Ishikawa (cell line): ENCODE results near the gene SPECC1.

Source experiments
- CEBPB ChIP-seq: IDR thresholded peaks from 2 replicates; pipeline ENCODE4 v1.6.1; 2012
- CREB1 ChIP-seq: IDR thresholded peaks from 2 replicates; pipeline ENCODE4 v1.6.1; 2012; ENCODE audit warnings: low read depth
- EGR1 ChIP-seq: IDR thresholded peaks from 2 replicates; pipeline ENCODE4 v1.6.1; 2012
- EP300 ChIP-seq: IDR thresholded peaks from 2 replicates; pipeline ENCODE4 v1.6.1; 2012; ENCODE audit warnings: borderline replicate concordance
- FOXM1 ChIP-seq: IDR thresholded peaks from 2 replicates; pipeline ENCODE4 v1.6.1; 2012; ENCODE audit warnings: low read depth, borderline replicate concordance
- NFIC ChIP-seq: IDR thresholded peaks from 2 replicates; pipeline ENCODE4 v1.6.1; 2012
- RAD21 ChIP-seq: IDR thresholded peaks from 2 replicates; pipeline ENCODE4 v1.6.1; 2012; ENCODE audit warnings: low read depth
- TAF1 ChIP-seq: IDR thresholded peaks from 2 replicates; pipeline ENCODE4 v1.6.1; 2012; ENCODE audit warnings: low read depth, mild to moderate bottlenecking
- TCF12 ChIP-seq: IDR thresholded peaks from 2 replicates; pipeline ENCODE4 v1.6.1; 2012; ENCODE audit warnings: low read depth
- TEAD4 ChIP-seq: IDR thresholded peaks from 2 replicates; pipeline ENCODE4 v1.6.1; 2012
- YY1 ChIP-seq: IDR thresholded peaks from 2 replicates; pipeline ENCODE4 v1.6.1; 2012; ENCODE audit warnings: low read depth
- ZBTB7A ChIP-seq: IDR thresholded peaks from 2 replicates; pipeline ENCODE4 v1.6.1; 2012; ENCODE audit warnings: low read depth
- TF ChIP-seq, protein P1 (sequence below): IDR thresholded peaks from 2 replicates; pipeline ENCODE4 v1.6.1; 2012
- TF ChIP-seq, protein P2 (sequence below): IDR thresholded peaks from 2 replicates; pipeline ENCODE4 v1.6.1; 2012
- TF ChIP-seq, protein P3 (sequence below): IDR thresholded peaks from 2 replicates; pipeline ENCODE4 v1.6.1; 2012; ENCODE audit warnings: low read depth, mild to moderate bottlenecking

The SPECC1 gene

DNA sequence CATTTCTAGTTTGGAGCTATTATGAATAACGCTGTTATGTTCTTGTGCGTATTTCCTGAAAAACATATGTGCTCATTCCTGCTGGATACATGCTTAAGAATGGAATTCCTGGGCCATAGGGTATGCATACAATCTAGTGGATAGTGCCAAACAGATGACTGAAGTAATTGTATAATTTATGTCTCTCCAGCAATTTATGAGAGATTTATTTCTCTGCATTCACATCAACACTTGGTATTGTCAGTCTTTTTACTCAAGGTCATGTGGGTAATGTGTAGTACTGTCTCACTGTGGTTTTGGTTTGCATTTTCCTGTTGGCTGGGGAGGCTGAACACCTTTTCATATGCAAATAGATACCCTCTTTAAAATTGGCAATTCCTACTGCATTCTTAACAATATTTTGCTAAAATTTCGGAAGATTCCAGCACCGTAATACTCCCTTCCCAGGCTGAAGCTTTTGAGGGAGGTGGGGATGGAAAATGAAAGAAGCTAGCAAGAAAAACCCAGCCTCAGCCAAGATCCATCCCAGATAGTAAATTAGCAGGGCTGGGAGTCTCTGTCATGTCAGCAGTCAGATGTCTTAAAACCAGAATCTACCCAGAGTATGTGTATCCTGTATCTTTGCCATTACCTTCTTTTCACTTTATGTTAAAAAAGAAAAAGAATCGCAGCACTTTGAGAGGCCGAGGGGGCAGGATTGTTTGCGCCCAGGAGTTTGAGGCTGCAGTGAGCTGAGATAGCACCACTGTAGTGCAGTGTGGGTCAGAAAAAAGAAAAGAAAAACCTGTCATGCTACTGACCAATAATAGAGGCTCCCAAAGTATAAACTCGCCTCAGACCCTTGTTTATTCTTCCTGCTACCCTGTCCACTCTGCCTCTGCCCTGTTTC lies 253.3 kb downstream of the SPECC1 start:
- TF ChIP-seq RAD21 = no peak

DNA sequence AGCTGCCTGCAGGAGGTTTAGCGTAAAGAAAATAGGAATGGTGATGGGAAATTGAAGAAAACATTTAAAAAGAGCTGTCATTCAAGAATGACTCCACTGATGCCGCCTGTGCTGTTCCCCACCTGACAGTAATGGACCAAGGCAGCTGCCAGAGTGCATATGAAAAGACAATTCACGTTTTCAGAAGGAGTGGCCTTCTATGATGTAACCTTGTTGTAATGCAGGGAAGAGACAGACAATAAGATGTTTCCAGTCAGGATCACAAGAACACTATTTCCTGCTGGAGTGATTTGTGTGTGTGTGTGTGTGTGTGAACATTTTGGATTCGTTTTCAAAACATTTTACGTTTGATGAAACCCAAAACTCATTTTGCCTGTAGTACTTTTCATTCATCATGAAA lies 254.4 kb downstream of the SPECC1 start:
- TF ChIP-seq EGR1 (no peak), TAF1 (no peak), RAD21 (no peak), YY1 (no peak), TEAD4 (no peak), ZBTB7A (no peak), EP300 (no peak), FOXM1 (no peak), CEBPB (no peak), NFIC (no peak), CREB1 (no peak), TCF12 (no peak)
- TF ChIP-seq, protein P1, sequence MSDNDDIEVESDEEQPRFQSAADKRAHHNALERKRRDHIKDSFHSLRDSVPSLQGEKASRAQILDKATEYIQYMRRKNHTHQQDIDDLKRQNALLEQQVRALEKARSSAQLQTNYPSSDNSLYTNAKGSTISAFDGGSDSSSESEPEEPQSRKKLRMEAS = no peak
- TF ChIP-seq, protein P2, sequence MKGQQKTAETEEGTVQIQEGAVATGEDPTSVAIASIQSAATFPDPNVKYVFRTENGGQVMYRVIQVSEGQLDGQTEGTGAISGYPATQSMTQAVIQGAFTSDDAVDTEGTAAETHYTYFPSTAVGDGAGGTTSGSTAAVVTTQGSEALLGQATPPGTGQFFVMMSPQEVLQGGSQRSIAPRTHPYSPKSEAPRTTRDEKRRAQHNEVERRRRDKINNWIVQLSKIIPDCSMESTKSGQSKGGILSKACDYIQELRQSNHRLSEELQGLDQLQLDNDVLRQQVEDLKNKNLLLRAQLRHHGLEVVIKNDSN = no peak
- TF ChIP-seq, protein P3, sequence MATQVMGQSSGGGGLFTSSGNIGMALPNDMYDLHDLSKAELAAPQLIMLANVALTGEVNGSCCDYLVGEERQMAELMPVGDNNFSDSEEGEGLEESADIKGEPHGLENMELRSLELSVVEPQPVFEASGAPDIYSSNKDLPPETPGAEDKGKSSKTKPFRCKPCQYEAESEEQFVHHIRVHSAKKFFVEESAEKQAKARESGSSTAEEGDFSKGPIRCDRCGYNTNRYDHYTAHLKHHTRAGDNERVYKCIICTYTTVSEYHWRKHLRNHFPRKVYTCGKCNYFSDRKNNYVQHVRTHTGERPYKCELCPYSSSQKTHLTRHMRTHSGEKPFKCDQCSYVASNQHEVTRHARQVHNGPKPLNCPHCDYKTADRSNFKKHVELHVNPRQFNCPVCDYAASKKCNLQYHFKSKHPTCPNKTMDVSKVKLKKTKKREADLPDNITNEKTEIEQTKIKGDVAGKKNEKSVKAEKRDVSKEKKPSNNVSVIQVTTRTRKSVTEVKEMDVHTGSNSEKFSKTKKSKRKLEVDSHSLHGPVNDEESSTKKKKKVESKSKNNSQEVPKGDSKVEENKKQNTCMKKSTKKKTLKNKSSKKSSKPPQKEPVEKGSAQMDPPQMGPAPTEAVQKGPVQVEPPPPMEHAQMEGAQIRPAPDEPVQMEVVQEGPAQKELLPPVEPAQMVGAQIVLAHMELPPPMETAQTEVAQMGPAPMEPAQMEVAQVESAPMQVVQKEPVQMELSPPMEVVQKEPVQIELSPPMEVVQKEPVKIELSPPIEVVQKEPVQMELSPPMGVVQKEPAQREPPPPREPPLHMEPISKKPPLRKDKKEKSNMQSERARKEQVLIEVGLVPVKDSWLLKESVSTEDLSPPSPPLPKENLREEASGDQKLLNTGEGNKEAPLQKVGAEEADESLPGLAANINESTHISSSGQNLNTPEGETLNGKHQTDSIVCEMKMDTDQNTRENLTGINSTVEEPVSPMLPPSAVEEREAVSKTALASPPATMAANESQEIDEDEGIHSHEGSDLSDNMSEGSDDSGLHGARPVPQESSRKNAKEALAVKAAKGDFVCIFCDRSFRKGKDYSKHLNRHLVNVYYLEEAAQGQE = no peak

DNA sequence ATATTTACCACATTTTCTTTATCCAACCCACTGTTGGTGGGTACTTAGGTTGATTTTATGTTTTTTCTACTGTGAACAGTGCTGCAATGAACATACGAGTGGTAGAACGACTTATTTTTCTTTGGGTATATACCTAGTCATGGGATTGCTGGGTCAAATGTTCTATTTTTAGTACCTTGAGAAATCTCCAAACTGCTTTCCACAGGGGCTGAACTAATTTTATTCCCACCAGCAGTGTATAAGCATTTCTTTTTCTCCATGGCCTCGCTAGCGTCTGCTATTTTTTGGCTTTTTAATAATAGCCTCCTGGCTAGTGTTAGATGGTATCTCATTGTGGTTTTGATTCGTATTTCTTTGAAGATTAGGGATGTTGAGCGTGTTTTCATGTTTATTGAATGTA lies 255.8 kb downstream of the SPECC1 start:
- no peak for TF ChIP-seq CEBPB
- TF ChIP-seq TCF12 = no peak
- no peak for TF ChIP-seq EGR1

DNA sequence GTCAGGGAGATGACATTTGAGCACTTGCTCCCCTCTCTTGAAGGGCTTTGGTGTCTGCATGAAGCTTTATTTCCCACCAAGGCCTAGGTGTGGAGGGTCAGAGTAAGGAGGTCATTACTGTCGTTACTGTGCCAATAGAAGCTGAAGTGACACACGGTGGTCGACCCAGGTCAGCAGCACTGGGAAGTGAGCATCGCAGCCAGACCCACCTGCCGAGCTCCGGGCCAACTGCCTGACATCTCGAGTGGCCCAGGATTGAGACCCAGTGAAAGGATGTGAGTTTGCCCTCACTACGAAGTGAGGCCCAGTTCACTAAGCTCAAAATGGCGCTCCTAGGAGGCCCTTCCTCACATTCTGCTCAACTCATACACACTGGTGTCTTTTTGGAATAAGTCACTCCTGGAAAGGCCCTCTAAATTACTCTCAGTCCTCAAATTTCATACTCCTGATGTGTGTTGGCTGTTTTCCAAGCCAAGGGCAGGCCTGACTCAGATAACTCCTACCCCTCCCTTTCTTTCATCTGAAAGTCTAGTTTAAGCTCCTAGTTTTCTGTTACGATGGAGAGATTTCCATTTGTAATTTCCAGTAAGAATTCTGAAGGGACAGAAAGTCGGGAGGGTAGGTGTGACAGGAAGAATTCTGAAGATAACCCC lies 257.8 kb downstream of the SPECC1 start:
- no peak for TF ChIP-seq ZBTB7A
- TF ChIP-seq NFIC = peak; percentile 58

DNA sequence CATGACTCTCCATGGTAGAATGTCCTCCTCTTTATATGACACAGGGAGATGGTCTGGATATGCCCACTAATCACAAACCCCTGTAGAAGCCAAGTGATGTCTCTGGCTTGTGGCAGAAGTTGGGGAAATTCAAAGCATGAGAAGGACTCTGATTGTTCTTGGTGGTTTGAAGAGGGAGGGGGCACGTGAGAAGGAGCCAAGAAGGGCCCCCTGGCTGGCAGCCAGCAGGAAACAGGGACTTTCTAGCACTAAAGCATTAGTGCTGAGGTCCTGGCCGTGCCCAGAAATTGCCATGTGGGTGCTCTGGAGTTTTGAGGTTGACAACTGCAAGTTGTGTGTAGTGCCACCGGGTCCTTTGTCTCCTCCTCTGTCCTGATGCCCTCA lies 258.3 kb downstream of the SPECC1 start:
- no peak for TF ChIP-seq EP300
- TF ChIP-seq EGR1 = no peak
- TF ChIP-seq, protein P3 = no peak

DNA sequence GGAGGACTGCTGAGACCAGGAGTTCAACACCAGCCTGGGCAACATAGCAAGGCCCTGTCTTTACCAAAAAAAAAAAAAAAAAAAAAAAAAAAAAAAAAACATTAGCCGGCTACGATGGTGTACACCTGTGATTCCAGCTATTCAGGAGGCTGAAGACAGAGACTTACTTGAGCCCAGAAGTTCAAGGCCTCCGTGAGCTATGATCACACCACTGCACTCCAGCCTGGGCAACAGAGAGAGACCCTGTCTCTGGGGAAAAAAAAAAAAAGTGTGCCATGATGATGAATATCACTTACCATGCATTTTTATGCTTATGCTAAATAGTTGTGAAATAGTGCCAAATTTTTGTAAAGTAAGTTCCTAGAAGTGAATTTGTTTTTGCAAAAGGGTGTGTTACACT lies 261.2 kb downstream of the SPECC1 start:
- TF ChIP-seq CEBPB (no peak), TEAD4 (no peak), RAD21 (no peak), NFIC (no peak), CREB1 (no peak), TAF1 (no peak), ZBTB7A (no peak), YY1 (no peak), EP300 (no peak), FOXM1 (no peak), EGR1 (no peak)
- TF ChIP-seq, protein P1 = no peak
- TF ChIP-seq, protein P3 = no peak
